Tibial artery (tissue), 4 donors: ENCODE data around the gene CAPN11.

Experiments
- DNase-seq, 2 donors: peaks; one replicate each; pipeline ENCODE4 v3.0.0-alpha.2; 2019
- H3K27ac ChIP-seq, 2 donors: fragments of 200-600 bp; sonication (generic) in 1 of 2; 1 replicate in 1 of 2; 2 replicates in 1 of 2; pipeline ENCODE4 v1.5.1; 2018 to 2019; ENCODE audit warnings: mild to moderate bottlenecking in 1 of 2
- H3K27me3 ChIP-seq, 2 donors: fragments of 200-600 bp; sonication (generic) in 1 of 2; one replicate each; pipeline versions ENCODE4 v1.5.1 to v1.6.0; 2016 to 2019
- H3K36me3 ChIP-seq, 3 donors: fragments of 200-600 bp; sonication (generic) in 2 of 3; one replicate each; pipeline ENCODE4 v1.5.1; 2016 to 2019; ENCODE audit warnings: mild to moderate bottlenecking in 2 of 3
- H3K4me1 ChIP-seq, 4 donors: fragments of 200-600 bp; sonication (generic) in 2 of 4; 1 replicate in 3 of 4; 2 replicates in 1 of 4; pipeline ENCODE4 v1.5.1; 2016 to 2019
- H3K4me3 ChIP-seq, 2 donors: fragments of 200-600 bp; sonication (generic) in 1 of 2; 1 replicate in 1 of 2; 2 replicates in 1 of 2; pipeline ENCODE4 v1.5.1; 2018 to 2019; ENCODE audit warnings: mild to moderate bottlenecking in 2 of 2
- H3K9me3 ChIP-seq, 3 donors: fragments of 200-600 bp; sonication (generic) in 1 of 3; one replicate each; pipeline ENCODE4 v1.5.1; 2016 to 2019
- CTCF ChIP-seq, 2 experiments: fragments of 200-600 bp in 1 of 2; fragments of 450-650 bp in 1 of 2; IDR thresholded peaks; one replicate each; pipeline ENCODE4 v1.5.1; 2017 to 2019; ENCODE audit warnings: antibody characterized with exemption in 2 of 2, mild to moderate bottlenecking in 1 of 2, moderate library complexity in 1 of 2
- intact Hi-C: fragments of 100-400 bp; cut with DNase I; formaldehyde crosslinking; loops from one replicate; pipeline ENCODE4 v1.15.0; 2023; ENCODE audit warnings: low total_unique reads

Gene CAPN11

GRCh38 chr6:44201200-44201599 is 42.6 kb downstream of the CAPN11 start:
- DNase-seq = no peak
- Histone ChIP-seq H3K4me3 (no peak overlapping the region), H3K36me3 (no peaks in the 10 kb centered on the region), H3K4me1 (peaks cover 0 to 3% (median 0%) of the 10 kb centered on the region in 4 donors), H3K9me3 (no peaks in the 10 kb centered on the region), H3K27me3 (no peaks in the 10 kb centered on the region), H3K27ac (no peak overlapping the region)
- intact Hi-C loops = no loop called here
- no peak for TF ChIP-seq CTCF (IDR thresholded peaks at IDR 0.05)

GRCh38 chr6:44201638-44202303 is 43.2 kb downstream of the CAPN11 start:
- Histone ChIP-seq H3K4me1 (peaks cover 0 to 3% (median 0%) of the 10 kb centered on the region in 4 donors), H3K27me3 (no peaks in the 10 kb centered on the region), H3K4me3 (no peak overlapping the region), H3K27ac (no peak overlapping the region), H3K9me3 (no peaks in the 10 kb centered on the region), H3K36me3 (no peaks in the 10 kb centered on the region)
- intact Hi-C loops = no loop called here
- TF ChIP-seq CTCF (IDR thresholded peaks at IDR 0.05) = no peak
- DNase-seq = no peak

- H3K27ac ChIP-seq = no peak overlapping the region
- no peak for DNase-seq
- H3K4me3 ChIP-seq = no peak overlapping the region
Measured at GRCh38 chr6:44202332-44202971, 43.8 kb downstream of the CAPN11 start.

GRCh38 chr6:44202972-44203750 is 44.5 kb downstream of the CAPN11 start:
- DNase-seq = no peak
- H3K27ac ChIP-seq = no peak overlapping the region

More at GRCh38 chr6:44202332-44202971, 43.8 kb downstream of the CAPN11 start:
- Histone ChIP-seq H3K27me3 (no peaks in the 10 kb centered on the region), H3K36me3 (no peaks in the 10 kb centered on the region), H3K4me1 (peaks cover 0 to 3% (median 0%) of the 10 kb centered on the region in 4 donors), H3K9me3 (no peaks in the 10 kb centered on the region)
- intact Hi-C loops = no loop called here
- no peak for TF ChIP-seq CTCF (IDR thresholded peaks at IDR 0.05)

GRCh38 chr6:44203955-44204354 is 45.3 kb downstream of the CAPN11 start:
- Histone ChIP-seq H3K4me3 (no peak overlapping the region), H3K36me3 (no peaks in the 10 kb centered on the region), H3K27ac (no peak overlapping the region), H3K27me3 (no peaks in the 10 kb centered on the region), H3K9me3 (no peaks in the 10 kb centered on the region), H3K4me1 (peaks cover 0 to 3% (median 0%) of the 10 kb centered on the region in 4 donors)
- no peak for TF ChIP-seq CTCF (IDR thresholded peaks at IDR 0.05)
- intact Hi-C loops = no loop called here
- no peak for DNase-seq

More at GRCh38 chr6:44202972-44203750, 44.5 kb downstream of the CAPN11 start:
- no peak for TF ChIP-seq CTCF (IDR thresholded peaks at IDR 0.05)
- no peak overlapping the region for H3K4me3 ChIP-seq
- no peaks in the 10 kb centered on the region for H3K9me3 ChIP-seq
- peaks cover 0 to 3% (median 0%) of the 10 kb centered on the region in 4 donors for H3K4me1 ChIP-seq
- intact Hi-C loops = no loop called here
- no peaks in the 10 kb centered on the region for H3K36me3 ChIP-seq
- H3K27me3 ChIP-seq = no peaks in the 10 kb centered on the region
